Muscle layer of duodenum (tissue), 2 donors: ENCODE results near the gene UCHL3.

ENCODE experiments used
- H3K27ac ChIP-seq: one replicate; pipeline ENCODE4 v1.7.0; 2013; ENCODE audit warnings: mild to moderate bottlenecking, low read length
- H3K27me3 ChIP-seq: one replicate; pipeline ENCODE4 v1.7.0; 2013; ENCODE audit warnings: low read depth, mild to moderate bottlenecking, control low read depth, low read length
- H3K36me3 ChIP-seq, 2 donors: one replicate each; pipeline ENCODE4 v1.7.0; 2013; ENCODE audit warnings: low read length in 2 of 2, control low read depth in 1 of 2, mild to moderate bottlenecking in 1 of 2; ENCODE audit not compliant: insufficient read depth in 2 of 2, control insufficient read depth in 1 of 2
- H3K4me1 ChIP-seq, 2 donors: one replicate each; pipeline ENCODE4 v1.7.0; 2013; ENCODE audit warnings: low read length in 2 of 2, mild to moderate bottlenecking in 2 of 2, control low read depth in 1 of 2, moderate library complexity in 1 of 2; ENCODE audit not compliant: insufficient read depth in 2 of 2, control insufficient read depth in 1 of 2
- H3K4me3 ChIP-seq, 2 donors: one replicate each; pipeline ENCODE4 v1.7.0; 2013; ENCODE audit warnings: low read length in 2 of 2, low read depth in 1 of 2, mild to moderate bottlenecking in 1 of 2
- H3K9me3 ChIP-seq, 2 donors: one replicate each; pipeline ENCODE4 v1.7.0; 2013; ENCODE audit warnings: low read length in 2 of 2, control low read depth in 1 of 2, mild to moderate bottlenecking in 1 of 2; ENCODE audit not compliant: control insufficient read depth in 1 of 2
- donor health status: healthy.

UCHL3 gene

DNA sequence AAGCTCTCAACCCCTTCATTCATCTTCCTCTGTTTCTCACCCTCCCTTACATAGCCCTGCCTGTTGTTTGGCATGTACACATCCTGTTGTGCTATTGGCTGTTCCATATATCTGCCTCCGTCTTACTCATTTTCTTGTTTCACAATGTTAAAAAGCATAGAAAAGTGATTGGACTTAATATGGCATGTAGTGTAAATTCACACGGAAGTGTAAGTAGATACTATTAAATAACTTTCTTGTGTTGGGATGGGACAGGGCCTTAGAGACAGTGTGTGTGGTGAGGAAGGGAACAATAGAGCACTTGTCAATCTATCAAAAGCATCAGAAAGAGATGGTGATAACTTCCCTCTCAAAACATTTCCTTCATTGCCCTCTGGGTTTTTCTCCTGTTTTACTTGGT is 98.9 kb downstream of the UCHL3 start:
- H3K4me1 ChIP-seq = no peaks in the 10 kb centered on the region
- H3K9me3 ChIP-seq = no peaks in the 10 kb centered on the region
- no peak overlapping the region for H3K27ac ChIP-seq
- no peak overlapping the region for H3K4me3 ChIP-seq
- H3K36me3 ChIP-seq = no peaks in the 10 kb centered on the region
- H3K27me3 ChIP-seq = no peaks in the 10 kb centered on the region

DNA sequence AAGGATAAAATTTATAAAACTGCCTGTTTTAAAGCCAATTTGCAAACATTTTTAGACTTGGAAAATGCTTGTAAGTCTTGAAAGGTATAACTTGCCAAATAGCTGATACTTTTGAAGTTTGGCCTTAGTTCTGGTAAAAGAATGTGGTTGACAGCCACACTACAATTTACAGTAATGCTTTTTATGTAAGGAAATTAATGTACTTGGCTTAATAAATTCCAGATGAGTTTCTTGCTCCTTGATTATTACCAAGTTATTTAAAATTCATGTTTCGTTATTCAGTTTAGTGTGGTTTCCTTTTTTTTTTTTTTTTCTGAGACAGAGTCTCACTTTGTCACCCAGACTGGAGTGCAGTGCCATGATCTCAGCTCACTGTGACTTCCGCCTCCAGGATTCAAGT is 101.4 kb downstream of the UCHL3 start:
- Histone ChIP-seq H3K9me3 (no peaks in the 10 kb centered on the region), H3K36me3 (no peaks in the 10 kb centered on the region), H3K4me1 (no peaks in the 10 kb centered on the region), H3K27me3 (no peaks in the 10 kb centered on the region), H3K4me3 (no peak overlapping the region), H3K27ac (no peak overlapping the region)

DNA sequence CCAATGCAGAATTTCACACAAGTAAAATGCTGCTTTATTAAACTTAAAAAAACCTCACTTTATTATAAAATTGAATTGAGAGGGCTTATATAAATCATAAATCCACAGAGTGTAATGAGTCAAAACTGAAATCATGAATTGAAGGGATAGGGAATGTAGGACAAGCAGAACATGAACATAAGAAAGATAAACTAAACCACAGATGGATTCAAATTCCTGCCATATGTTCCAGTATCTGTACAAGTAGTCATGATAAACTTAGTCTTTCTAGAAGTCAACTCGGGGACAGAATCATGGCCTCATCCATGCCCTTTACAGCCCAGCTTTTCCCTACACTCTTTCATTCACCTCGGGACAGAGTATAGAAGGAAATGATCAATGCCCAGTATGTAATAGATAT is 103.1 kb downstream of the UCHL3 start:
- Histone ChIP-seq H3K27ac (no peak overlapping the region), H3K4me3 (no peak overlapping the region), H3K4me1 (no peaks in the 10 kb centered on the region), H3K36me3 (no peaks in the 10 kb centered on the region), H3K9me3 (no peaks in the 10 kb centered on the region), H3K27me3 (no peaks in the 10 kb centered on the region)
